Adrenal gland (tissue), 12 donors: Measurements from ENCODE around the gene SEMA4C. TPM values are rescaled to one million over a fixed set of nuclear protein-coding genes. Genes with fewer than 3 reads are reported as not detected.
"Not testable (repeated sequence)": the region's sequence is repeated elsewhere in the genome, so short reads cannot be mapped to it uniquely, and the experiment has no call there.

Experiments used
- DNase-seq, 7 donors: peaks; one replicate each; pipeline ENCODE4 v3.0.0-alpha.2; 2019 to 2020
- H3K27ac ChIP-seq, 5 donors: fragments of 200-600 bp; sonication (generic) in 4 of 5; 1 replicate in 3 of 5; 2 replicates in 2 of 5; pipeline versions ENCODE4 v1.5.1 to v1.8.0; 2016 to 2020; ENCODE audit warnings: mild to moderate bottlenecking in 1 of 5
- H3K27me3 ChIP-seq: fragments of 200-600 bp; 2 replicates; pipeline ENCODE4 v1.8.0; 2021
- H3K36me3 ChIP-seq, 2 donors: fragments of 200-600 bp; replicated peaks in 1 of 2; 1 replicate in 1 of 2; 2 replicates in 1 of 2; pipeline versions ENCODE4 v1.5.1 to v1.8.0; 2018 to 2022
- H3K4me1 ChIP-seq, 2 donors: fragments of 200-600 bp; replicated peaks in 1 of 2; 1 replicate in 1 of 2; 2 replicates in 1 of 2; pipeline versions ENCODE4 v1.5.1 to v1.8.0; 2018 to 2021
- H3K4me3 ChIP-seq, 4 donors: fragments of 200-600 bp; sonication (generic) in 3 of 4; one replicate each; pipeline ENCODE4 v1.5.1; 2016 to 2018
- H3K9me3 ChIP-seq, 3 donors: fragments of 200-600 bp; sonication (generic) in 1 of 3; replicated peaks in 1 of 3; 1 replicate in 2 of 3; 2 replicates in 1 of 3; pipeline versions ENCODE4 v1.5.1 to v1.8.0; 2016 to 2021
- POLR2A ChIP-seq, 2 donors: fragments of 450-650 bp; IDR thresholded peaks; one replicate each; pipeline ENCODE4 v1.6.1; 2017; ENCODE audit warnings: antibody characterized with exemption in 2 of 2, mild to moderate bottlenecking in 2 of 2, moderate library complexity in 1 of 2
- WGBS, 4 donors: extraction: QIAGEN DNeasy Blood & Tissue Kit in 2 of 4; methylation state at CpG; one replicate each; pipeline versions ENCODE4 v1.1.5 to v1.1.7; 2013 to 2017; 5-methylcytosine and 5-hydroxymethylcytosine counted together
- intact Hi-C, 2 donors: fragments of 100-400 bp; cut with DNase I; formaldehyde crosslinking; loops; one replicate each; pipeline versions ENCODE4 v1.14.1 to v1.15.0; 2022 to 2023
- polyA plus RNA-seq, 3 donors: library from polyadenylated mRNA; stranded (reverse); fragments of 200-250 nt in 2 of 3; fragments of 350-450 nt in 1 of 3; fragmentation: Illumina TruSeq in 1 of 3; extraction: RNeasy Lipid Tissue Mini Kit (QIAGEN cat#74804) in 1 of 3; gene quantifications; one replicate each; pipeline ENCODE4 v1.2.3, GENCODE V29; 2013 to 2014
- total RNA-seq, 9 donors: library from RNA; depleted of rRNA in 4 of 9; stranded (reverse); fragments of >200 nt in 4 of 9; fragments of 120-200 nt in 1 of 9; fragmentation: NEBNext Ultra II Directional in 1 of 9; extraction: Animal tissue kit (Norgen Biotek cat#: 25700) in 1 of 9; gene quantifications; one replicate each; pipeline versions ENCODE4 v1.1.0 to v1.2.4, GENCODE V29; 2013 to 2023
- TF ChIP-seq, protein P1 (sequence below), 6 experiments: fragments of 450-650 bp in 4 of 6; fragments of 200-600 bp in 2 of 6; sonication (generic) in 1 of 6; IDR thresholded peaks; 1 replicate in 5 of 6; 2 replicates in 1 of 6; pipeline versions ENCODE4 v1.5.1 to v1.8.0; 2016 to 2021; ENCODE audit warnings: antibody characterized with exemption in 6 of 6, mild to moderate bottlenecking in 2 of 6, moderate library complexity in 1 of 6
- donor health status: healthy with polysubstance abuse.
- donor health status: Bipolar disorder and iron deficiency.
- donor health status: DM: yes; HTN: yes; CAD: no.
- donor health status: DM: no; HTN: no; CAD: no.
- donor health status: DM: no; HTN: no; CAD: no.
- donor health status: DM: yes; HTN: yes; CAD: no.

The SEMA4C gene
- total and polyA plus RNA-seq, 12 donors, result 4.4 to 31.6 (median 23.2) TPM

DNA sequence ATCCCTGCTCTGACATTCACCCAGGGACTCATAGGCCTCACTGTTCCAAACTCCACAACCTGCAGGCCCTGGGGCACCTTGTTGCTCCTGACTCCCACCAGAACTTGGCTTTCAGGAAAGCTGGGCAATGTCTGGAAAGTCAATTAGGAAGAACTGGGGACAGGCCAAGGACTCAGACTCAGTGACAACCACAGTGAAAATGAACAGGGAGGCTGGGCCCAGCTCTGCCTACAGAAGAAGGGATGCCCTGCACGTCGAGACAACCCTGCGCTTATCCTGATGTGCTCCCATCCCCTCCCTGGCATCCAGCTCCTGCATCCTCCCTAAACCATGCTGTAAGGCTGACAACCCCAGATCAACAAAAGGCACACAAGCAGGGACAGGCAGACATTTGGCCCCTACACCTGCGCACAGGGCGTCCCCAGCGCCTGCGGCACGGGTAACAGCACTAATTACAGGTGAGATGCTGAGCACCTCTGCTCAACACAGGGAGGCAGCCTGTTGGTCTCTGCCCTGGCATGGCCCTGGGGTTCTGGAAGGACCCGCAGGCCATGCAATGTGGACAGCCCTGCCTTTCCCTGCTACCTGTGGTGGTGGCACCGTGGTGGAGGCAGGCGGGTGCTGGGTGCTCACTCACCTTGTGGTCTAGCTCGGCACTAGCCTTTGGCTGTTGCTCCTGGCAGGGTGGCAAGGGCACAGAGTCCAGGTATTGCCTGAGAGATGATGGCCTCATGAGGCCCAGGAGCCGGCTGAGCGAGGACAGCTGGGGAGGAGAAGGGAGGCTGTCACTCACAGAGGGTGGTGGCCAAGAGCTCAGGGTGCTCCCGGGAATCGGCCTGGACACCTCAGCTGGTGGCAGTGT lies 23.6 kb upstream of the SEMA4C start:
- no peak overlapping the region for H3K4me3 ChIP-seq
- TF ChIP-seq POLR2A (IDR thresholded peaks at IDR 0.05), result no peak
- TF ChIP-seq, protein P1, sequence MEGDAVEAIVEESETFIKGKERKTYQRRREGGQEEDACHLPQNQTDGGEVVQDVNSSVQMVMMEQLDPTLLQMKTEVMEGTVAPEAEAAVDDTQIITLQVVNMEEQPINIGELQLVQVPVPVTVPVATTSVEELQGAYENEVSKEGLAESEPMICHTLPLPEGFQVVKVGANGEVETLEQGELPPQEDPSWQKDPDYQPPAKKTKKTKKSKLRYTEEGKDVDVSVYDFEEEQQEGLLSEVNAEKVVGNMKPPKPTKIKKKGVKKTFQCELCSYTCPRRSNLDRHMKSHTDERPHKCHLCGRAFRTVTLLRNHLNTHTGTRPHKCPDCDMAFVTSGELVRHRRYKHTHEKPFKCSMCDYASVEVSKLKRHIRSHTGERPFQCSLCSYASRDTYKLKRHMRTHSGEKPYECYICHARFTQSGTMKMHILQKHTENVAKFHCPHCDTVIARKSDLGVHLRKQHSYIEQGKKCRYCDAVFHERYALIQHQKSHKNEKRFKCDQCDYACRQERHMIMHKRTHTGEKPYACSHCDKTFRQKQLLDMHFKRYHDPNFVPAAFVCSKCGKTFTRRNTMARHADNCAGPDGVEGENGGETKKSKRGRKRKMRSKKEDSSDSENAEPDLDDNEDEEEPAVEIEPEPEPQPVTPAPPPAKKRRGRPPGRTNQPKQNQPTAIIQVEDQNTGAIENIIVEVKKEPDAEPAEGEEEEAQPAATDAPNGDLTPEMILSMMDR (IDR thresholded peaks at IDR 0.05), result no peak
- intact Hi-C loops, result no loop called here
- no peak for DNase-seq
- H3K36me3 ChIP-seq, result no peaks in the 10 kb centered on the region
- 89 to 96% (median 94%) methylated on average over 12 to 16 of the region's 16 CpGs for WGBS, 4 donors
- no peaks in the 10 kb centered on the region for H3K27me3 ChIP-seq
- no peaks in the 10 kb centered on the region for H3K9me3 ChIP-seq
- H3K27ac ChIP-seq, result no peak overlapping the region
- H3K4me1 ChIP-seq, result peaks cover 0 to 10% of the 10 kb centered on the region in 2 donors

DNA sequence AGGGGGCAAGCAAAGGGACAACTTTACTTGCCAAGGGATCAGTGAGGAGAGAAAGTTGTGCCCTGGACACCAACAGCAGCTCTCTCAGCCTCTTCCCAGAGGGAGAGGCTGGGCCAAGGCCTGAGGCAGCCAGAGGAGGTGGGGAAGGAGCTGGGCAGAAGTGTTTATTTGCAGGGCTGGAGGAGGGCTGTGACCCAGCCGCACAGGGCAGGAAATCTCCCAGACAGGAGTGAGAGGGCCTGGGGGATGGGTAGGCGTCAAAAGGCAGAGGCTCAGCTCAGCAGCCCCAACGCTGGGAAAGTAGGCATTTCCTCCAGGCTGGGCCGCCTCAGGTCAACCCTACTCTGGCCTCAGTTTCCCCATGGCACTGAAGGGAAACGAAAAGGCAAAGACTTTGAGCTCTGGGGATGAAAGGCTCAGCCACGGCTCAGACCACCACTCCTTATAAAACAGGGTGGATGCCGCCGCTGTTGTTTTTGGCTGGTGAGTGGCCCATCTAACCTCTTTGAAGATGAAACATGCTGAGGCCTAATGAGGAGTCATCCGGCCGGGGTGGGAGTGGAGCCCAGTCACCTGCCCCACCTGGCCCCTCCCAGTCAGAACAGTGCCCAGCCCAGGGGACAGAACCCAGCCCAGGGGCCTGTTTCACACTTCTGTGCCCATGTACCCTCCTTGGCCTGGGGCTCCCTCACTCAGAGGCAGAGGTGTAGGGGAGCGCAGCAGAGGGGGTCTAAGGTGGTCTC lies 21.9 kb upstream of the SEMA4C start:
- intact Hi-C loops, result no loop called here
- H3K4me1 ChIP-seq, result peaks cover 0 to 18% of the 10 kb centered on the region in 2 donors
- 67 to 75% (median 70%) methylated on average over 8 to 11 of the region's 11 CpGs for WGBS, 4 donors

GRCh38 chr2:96890726-96891385 lies 21.0 kb upstream of the SEMA4C start:
- H3K4me3 ChIP-seq, result no peak overlapping the region
- intact Hi-C loops, result no loop called here
- TF ChIP-seq POLR2A (IDR thresholded peaks at IDR 0.05), result no peak
- TF ChIP-seq, protein P1 (IDR thresholded peaks at IDR 0.05), result no peak
- DNase-seq, result no peak
- H3K27me3 ChIP-seq, result no peaks in the 10 kb centered on the region
- H3K36me3 ChIP-seq, result no peaks in the 10 kb centered on the region
- no peaks in the 10 kb centered on the region for H3K9me3 ChIP-seq
- peaks cover 0 to 18% of the 10 kb centered on the region in 2 donors for H3K4me1 ChIP-seq
- H3K27ac ChIP-seq, result no peak overlapping the region
- 70 to 79% (median 76%) methylated on average over 6 of the region's 6 CpGs for whole genome bisulfite sequencing, 4 donors

More for the DNA sequence above, 21.9 kb upstream of the SEMA4C start:
- TF ChIP-seq, protein P1 (IDR thresholded peaks at IDR 0.05), result no peak
- no peak for TF ChIP-seq POLR2A (IDR thresholded peaks at IDR 0.05)
- Histone ChIP-seq H3K4me3 (no peak overlapping the region), H3K9me3 (no peaks in the 10 kb centered on the region), H3K36me3 (no peaks in the 10 kb centered on the region), H3K27ac (no peak overlapping the region), H3K27me3 (no peaks in the 10 kb centered on the region)
- DNase-seq, result peak in 2 of 7 donors; percentile 40 to 50

GRCh38 chr2:96890252-96890651 lies 20.4 kb upstream of the SEMA4C start:
- 82 to 90% (median 85%) methylated on average over 7 of the region's 7 CpGs for WGBS, 4 donors
- no peaks in the 10 kb centered on the region for H3K27me3 ChIP-seq
- no peak for TF ChIP-seq POLR2A (IDR thresholded peaks at IDR 0.05)
- TF ChIP-seq, protein P1 (IDR thresholded peaks at IDR 0.05), result no peak
- H3K9me3 ChIP-seq, result no peaks in the 10 kb centered on the region
- no peak overlapping the region for H3K27ac ChIP-seq
- peaks cover 0 to 21% of the 10 kb centered on the region in 2 donors for H3K4me1 ChIP-seq
- no peak overlapping the region for H3K4me3 ChIP-seq
- H3K36me3 ChIP-seq, result no peaks in the 10 kb centered on the region
- no peak for DNase-seq
- intact Hi-C loops, result no loop called here

GRCh38 chr2:96889502-96889901 lies 19.6 kb upstream of the SEMA4C start:
- H3K27me3 ChIP-seq, H3K4me3 ChIP-seq, H3K36me3 ChIP-seq, H3K27ac ChIP-seq, DNase-seq, H3K9me3 ChIP-seq, intact Hi-C loops: not testable (repeated sequence)
- WGBS, 4 donors, result 88 to 94% (median 92%) methylated on average over 5 of the region's 5 CpGs
- peaks cover 0 to 28% of the 10 kb centered on the region in 2 donors for H3K4me1 ChIP-seq
